Measurements from ENCODE around the gene AFP. TPM values are rescaled to one million over a fixed set of nuclear protein-coding genes. Genes with fewer than 3 reads are reported as not detected.
A peak's percentile ranks its signal among the peaks of the same experiment; 100 is the strongest.

The AFP gene
- total and polyA plus RNA-seq, 2 of the 13 experiments (the other 11 are each of a cell fraction or from before 2014, with no cell fraction given): 9,434 to 13,105 TPM

DNA sequence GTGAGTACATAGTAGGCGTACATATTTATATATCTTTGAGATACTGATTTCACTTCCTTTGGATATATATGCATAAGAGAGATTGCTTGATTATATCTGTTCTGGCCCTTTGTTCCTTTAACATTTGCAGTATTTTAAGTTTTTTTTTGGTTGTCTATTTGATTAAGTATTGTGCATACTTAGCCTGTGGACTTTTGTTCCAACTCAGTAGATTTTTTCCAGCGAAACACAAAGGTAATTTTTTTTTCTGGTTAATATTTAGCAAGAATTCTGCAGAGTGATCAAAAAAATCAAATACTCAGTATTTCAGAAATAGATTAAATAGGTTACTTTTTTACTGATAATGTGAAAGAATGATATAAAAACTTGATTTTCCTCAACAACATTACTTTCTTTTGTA is 45.3 kb downstream of the AFP start, which contains the start of gene AFM:
TSS of gene AFM (plus strand) at position 388 of the 400 bp plus-strand sequence. CDS start 31 bp downstream, outside the sequence.
- H3K27me3 ChIP-seq (ENCODE audit: control insufficient read depth in 1 of 2, insufficient read depth in 2 of 2, low read length in 2 of 2): no peaks in the 10 kb centered on the region
- CTCF ChIA-PET (ENCODE audit: low intra/inter-chr PET ratio, low total read pairs): no interaction called here
- DNase-seq (ENCODE audit: low spot score) (peak; percentile 73), FAIRE-seq (peak; percentile 65), ATAC-seq (peak; percentile 75)
- H3K36me3 ChIP-seq (replicated peaks in 1 of 2; ENCODE audit: control insufficient read depth in 1 of 2, insufficient read depth in 2 of 2, low read length in 2 of 2): no peaks in the 10 kb centered on the region
- WGBS (ENCODE audit: low lambda C conversion rate): 21% methylated on average over 2 of the region's 2 CpGs
- H3K79me2 ChIP-seq (ENCODE audit: insufficient read depth, low read length): no peaks in the 10 kb centered on the region
- no peaks in the 10 kb centered on the region for H3K9me3 ChIP-seq (ENCODE audit: low read length)
- in situ Hi-C loops (cut with HindIII; ENCODE audit: extremely low pct_ligation_motif_present, low pct_unique_long_range_greater_than_20kb): no loop called here
- H3K4me3 ChIP-seq (replicated peaks in 1 of 3; ENCODE audit: insufficient read depth in 1 of 3, low read depth in 2 of 3, low read length in 3 of 3): peak within 1 kb of the TSS in 2 of 3 experiments; percentile 11 to 45; a peak in 2 of 6 replicates
- POLR2A ChIA-PET: no interaction called here
- BruUV-seq (replicated peaks): no TSS peak
- peak within 1 kb of the TSS; percentile 47 for H3K4me2 ChIP-seq (ENCODE audit: low read depth, low read length)
- peaks cover 36% of the 10 kb centered on the region for H3K4me1 ChIP-seq (ENCODE audit: insufficient read depth, low read length)
- no peaks in the 10 kb centered on the region for H4K20me1 ChIP-seq (ENCODE audit: insufficient read depth, low read length)
- intact Hi-C loops (cut with micrococcal nuclease; ENCODE audit: unreplicated experiment): loop anchor here (10.0 kb wide), 1 partner anchor 53 kb away; no protein-coding TSS in a partner anchor
- no peak within 1 kb of the TSS for H3K9ac ChIP-seq (ENCODE audit: insufficient read depth, low read depth, low read length)
- H2AFZ ChIP-seq (ENCODE audit: low read length): no peak within 1 kb of the TSS
- peak within 1 kb of the TSS; percentile 53 for H3K27ac ChIP-seq (ENCODE audit: extremely low read length, insufficient read depth, low read length)
- TF ChIP-seq, protein P1, sequence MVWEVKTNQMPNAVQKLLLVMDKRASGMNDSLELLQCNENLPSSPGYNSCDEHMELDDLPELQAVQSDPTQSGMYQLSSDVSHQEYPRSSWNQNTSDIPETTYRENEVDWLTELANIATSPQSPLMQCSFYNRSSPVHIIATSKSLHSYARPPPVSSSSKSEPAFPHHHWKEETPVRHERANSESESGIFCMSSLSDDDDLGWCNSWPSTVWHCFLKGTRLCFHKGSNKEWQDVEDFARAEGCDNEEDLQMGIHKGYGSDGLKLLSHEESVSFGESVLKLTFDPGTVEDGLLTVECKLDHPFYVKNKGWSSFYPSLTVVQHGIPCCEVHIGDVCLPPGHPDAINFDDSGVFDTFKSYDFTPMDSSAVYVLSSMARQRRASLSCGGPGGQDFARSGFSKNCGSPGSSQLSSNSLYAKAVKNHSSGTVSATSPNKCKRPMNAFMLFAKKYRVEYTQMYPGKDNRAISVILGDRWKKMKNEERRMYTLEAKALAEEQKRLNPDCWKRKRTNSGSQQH (CRISPR knock-in tag; IDR thresholded peaks at IDR 0.05; ENCODE audit: low read depth): no peak
- TF ChIP-seq, protein P2, sequence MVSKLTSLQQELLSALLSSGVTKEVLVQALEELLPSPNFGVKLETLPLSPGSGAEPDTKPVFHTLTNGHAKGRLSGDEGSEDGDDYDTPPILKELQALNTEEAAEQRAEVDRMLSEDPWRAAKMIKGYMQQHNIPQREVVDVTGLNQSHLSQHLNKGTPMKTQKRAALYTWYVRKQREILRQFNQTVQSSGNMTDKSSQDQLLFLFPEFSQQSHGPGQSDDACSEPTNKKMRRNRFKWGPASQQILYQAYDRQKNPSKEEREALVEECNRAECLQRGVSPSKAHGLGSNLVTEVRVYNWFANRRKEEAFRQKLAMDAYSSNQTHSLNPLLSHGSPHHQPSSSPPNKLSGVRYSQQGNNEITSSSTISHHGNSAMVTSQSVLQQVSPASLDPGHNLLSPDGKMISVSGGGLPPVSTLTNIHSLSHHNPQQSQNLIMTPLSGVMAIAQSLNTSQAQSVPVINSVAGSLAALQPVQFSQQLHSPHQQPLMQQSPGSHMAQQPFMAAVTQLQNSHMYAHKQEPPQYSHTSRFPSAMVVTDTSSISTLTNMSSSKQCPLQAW (CRISPR knock-in tag; IDR thresholded peaks at IDR 0.05): no peak
- TF ChIP-seq HNRNPUL1 (IDR thresholded peaks at IDR 0.05; ENCODE audit: low read depth, low read length): peak; percentile 75; the same call in 1 of the 2 replicates
- TF ChIP-seq, protein P3, sequence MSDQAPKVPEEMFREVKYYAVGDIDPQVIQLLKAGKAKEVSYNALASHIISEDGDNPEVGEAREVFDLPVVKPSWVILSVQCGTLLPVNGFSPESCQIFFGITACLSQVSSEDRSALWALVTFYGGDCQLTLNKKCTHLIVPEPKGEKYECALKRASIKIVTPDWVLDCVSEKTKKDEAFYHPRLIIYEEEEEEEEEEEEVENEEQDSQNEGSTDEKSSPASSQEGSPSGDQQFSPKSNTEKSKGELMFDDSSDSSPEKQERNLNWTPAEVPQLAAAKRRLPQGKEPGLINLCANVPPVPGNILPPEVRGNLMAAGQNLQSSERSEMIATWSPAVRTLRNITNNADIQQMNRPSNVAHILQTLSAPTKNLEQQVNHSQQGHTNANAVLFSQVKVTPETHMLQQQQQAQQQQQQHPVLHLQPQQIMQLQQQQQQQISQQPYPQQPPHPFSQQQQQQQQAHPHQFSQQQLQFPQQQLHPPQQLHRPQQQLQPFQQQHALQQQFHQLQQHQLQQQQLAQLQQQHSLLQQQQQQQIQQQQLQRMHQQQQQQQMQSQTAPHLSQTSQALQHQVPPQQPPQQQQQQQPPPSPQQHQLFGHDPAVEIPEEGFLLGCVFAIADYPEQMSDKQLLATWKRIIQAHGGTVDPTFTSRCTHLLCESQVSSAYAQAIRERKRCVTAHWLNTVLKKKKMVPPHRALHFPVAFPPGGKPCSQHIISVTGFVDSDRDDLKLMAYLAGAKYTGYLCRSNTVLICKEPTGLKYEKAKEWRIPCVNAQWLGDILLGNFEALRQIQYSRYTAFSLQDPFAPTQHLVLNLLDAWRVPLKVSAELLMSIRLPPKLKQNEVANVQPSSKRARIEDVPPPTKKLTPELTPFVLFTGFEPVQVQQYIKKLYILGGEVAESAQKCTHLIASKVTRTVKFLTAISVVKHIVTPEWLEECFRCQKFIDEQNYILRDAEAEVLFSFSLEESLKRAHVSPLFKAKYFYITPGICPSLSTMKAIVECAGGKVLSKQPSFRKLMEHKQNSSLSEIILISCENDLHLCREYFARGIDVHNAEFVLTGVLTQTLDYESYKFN (CRISPR knock-in tag; conservative IDR thresholded peaks at IDR 0.05): peak; percentile 83
- no peak for TF ChIP-seq ZFP37 (CRISPR knock-in tag; IDR thresholded peaks at IDR 0.05; ENCODE audit: borderline replicate concordance)
- TF ChIP-seq TCF7 (IDR thresholded peaks at IDR 0.05; ENCODE audit: low read depth): no peak; the same call in 1 of the 2 replicates
- TF ChIP-seq HOXD1 (CRISPR knock-in tag; IDR thresholded peaks at IDR 0.05): no peak
- TF ChIP-seq, protein P4, sequence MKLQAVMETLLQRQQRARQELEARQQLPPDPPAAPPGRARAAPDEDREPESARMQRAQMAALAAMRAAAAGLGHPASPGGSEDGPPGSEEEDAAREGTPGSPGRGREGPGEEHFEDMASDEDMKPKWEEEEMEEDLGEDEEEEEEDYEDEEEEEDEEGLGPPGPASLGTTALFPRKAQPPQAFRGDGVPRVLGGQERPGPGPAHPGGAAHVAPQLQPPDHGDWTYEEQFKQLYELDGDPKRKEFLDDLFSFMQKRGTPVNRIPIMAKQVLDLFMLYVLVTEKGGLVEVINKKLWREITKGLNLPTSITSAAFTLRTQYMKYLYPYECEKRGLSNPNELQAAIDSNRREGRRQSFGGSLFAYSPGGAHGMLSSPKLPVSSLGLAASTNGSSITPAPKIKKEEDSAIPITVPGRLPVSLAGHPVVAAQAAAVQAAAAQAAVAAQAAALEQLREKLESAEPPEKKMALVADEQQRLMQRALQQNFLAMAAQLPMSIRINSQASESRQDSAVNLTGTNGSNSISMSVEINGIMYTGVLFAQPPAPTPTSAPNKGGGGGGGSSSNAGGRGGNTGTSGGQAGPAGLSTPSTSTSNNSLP (IDR thresholded peaks at IDR 0.05; ENCODE audit: low read depth, low read length): 0 out of 2 replicates have a peak, but pooled peaks have one; percentile 53
- no peak for TF ChIP-seq PAF1 (CRISPR knock-in tag; IDR thresholded peaks at IDR 0.05)
- TF ChIP-seq CREM (IDR thresholded peaks at IDR 0.05): peak; percentile 41; the same call in 1 of the 2 replicates
- no peak for TF ChIP-seq CREM (CRISPR knock-in tag; IDR thresholded peaks at IDR 0.05)
- no peak for TF ChIP-seq HHEX (CRISPR knock-in tag; IDR thresholded peaks at IDR 0.05)
- TF ChIP-seq SAP130 (CRISPR knock-in tag; IDR thresholded peaks at IDR 0.05; ENCODE audit: low read depth): no peak
